ENCODE data around the gene C9orf153. TPM values are rescaled to one million over a fixed set of nuclear protein-coding genes. Genes with fewer than 3 reads are reported as not detected.

Gene C9orf153
- total and polyA plus RNA-seq, 2 of the 8 experiments (the other 6 are each of a cell fraction or from before 2014, with no cell fraction given): not detected

GRCh38 chr9:86256653-86257052 lies 2.8 kb downstream of the C9orf153 start:
- no peak overlapping the region for H3K23ac ChIP-seq (ENCODE audit: insufficient read length)
- no peaks in the 10 kb centered on the region for H3K36me3 ChIP-seq (ENCODE audit: control insufficient read depth in 2 of 4, insufficient read depth in 4 of 4, low read length in 3 of 4)
- H2BK120ac ChIP-seq (replicated peaks; ENCODE audit: low read depth, low read length): no peak overlapping the region
- no peak for FAIRE-seq
- H4K5ac ChIP-seq (ENCODE audit: insufficient read length, low read depth, low read length): no peak overlapping the region
- no peaks in the 10 kb centered on the region for H3K27me3 ChIP-seq (replicated peaks in 1 of 4; ENCODE audit: control insufficient read depth in 3 of 4, extremely low read depth in 1 of 4, insufficient read depth in 3 of 4, low read length in 3 of 4)
- H3K18ac ChIP-seq (ENCODE audit: extremely low read depth, low read length): no peak overlapping the region
- H2BK15ac ChIP-seq (ENCODE audit: low read length): no peak overlapping the region
- no peak overlapping the region for H4K91ac ChIP-seq (replicated peaks; ENCODE audit: insufficient read length, low read length)
- H3K27ac ChIP-seq (ENCODE audit: low read depth, low read length): no peak overlapping the region
- H2BK5ac ChIP-seq (ENCODE audit: low read depth, low read length): no peak overlapping the region
- no peak overlapping the region for H3K14ac ChIP-seq (ENCODE audit: insufficient read length)
- no peaks in the 10 kb centered on the region for H4K20me1 ChIP-seq (replicated peaks in 1 of 2; ENCODE audit: control insufficient read depth in 1 of 2, insufficient read depth in 2 of 2, low read length in 2 of 2)
- no peak overlapping the region for H3K4ac ChIP-seq (replicated peaks; ENCODE audit: insufficient read length, low read depth, low read length)
- H3K9ac ChIP-seq (replicated peaks in 1 of 4; ENCODE audit: extremely low read depth in 1 of 4, low read depth in 3 of 4, low read length in 3 of 4): no peak overlapping the region
- no peak overlapping the region for H2AFZ ChIP-seq (ENCODE audit: low read length)
- H3K4me1 ChIP-seq (replicated peaks in 1 of 4; ENCODE audit: control insufficient read depth in 3 of 4, insufficient read depth in 4 of 4, low read length in 3 of 4): no peaks in the 10 kb centered on the region
- no peak for TF ChIP-seq CHD2 (IDR thresholded peaks at IDR 0.05; ENCODE audit: low read length)
- H3K79me2 ChIP-seq (ENCODE audit: control insufficient read depth in 1 of 2, insufficient read depth in 2 of 2, low read length in 2 of 2): no peaks in the 10 kb centered on the region
- DNase-seq (ENCODE audit: low read depth in 1 of 2, low spot score in 2 of 2): no peak
- no peak overlapping the region for H2BK12ac ChIP-seq (ENCODE audit: low read depth, low read length)
- no peak overlapping the region for H2AK5ac ChIP-seq (ENCODE audit: low read depth, low read length)
- ChIA-PET POLR2A (ENCODE audit: partially characterized antibody) (no interaction called here), CTCF (ENCODE audit: partially characterized antibody) (interaction anchor here (0.6 to 3.7 kb wide), 7 partner anchors 10 to 210 kb away, joined by 3 to 17 read pairs (median 4); no protein-coding TSS in a partner anchor)
- H3K23me2 ChIP-seq (ENCODE audit: low read depth, low read length): no peaks in the 10 kb centered on the region
- peaks cover 6% of the 10 kb centered on the region in 2 experiments; a peak in 3 of 4 replicates for H3K9me3 ChIP-seq (ENCODE audit: insufficient read depth in 2 of 2, low read depth in 1 of 2, low read length in 1 of 2)
- no peak overlapping the region for H3K4me2 ChIP-seq (ENCODE audit: insufficient read depth in 1 of 2, low read depth in 2 of 2, low read length in 2 of 2)
- WGBS, 2 experiments (ENCODE audit: extremely low coverage in 1 of 2, insufficient coverage in 1 of 2, insufficient read length in 1 of 2, insufficient replicate concordance in 2 of 2, low coverage in 1 of 2, low lambda C conversion rate in 2 of 2, missing lambda C conversion rate in 1 of 2): 92% methylated on average over 3 of the region's 3 CpGs; no CpG with 5 or more reads in 1 of the 2 experiments
- H3K56ac ChIP-seq (replicated peaks; ENCODE audit: insufficient read length, low read depth, low read length): no peak overlapping the region
- no peak overlapping the region for H3K4me3 ChIP-seq (ENCODE audit: extremely low read depth in 1 of 4, insufficient read depth in 2 of 4, low read depth in 3 of 4, low read length in 4 of 4)
- H2BK20ac ChIP-seq (ENCODE audit: low read length): no peak overlapping the region
- H3K79me1 ChIP-seq (ENCODE audit: low read depth, low read length): no peaks in the 10 kb centered on the region
- H4K8ac ChIP-seq (ENCODE audit: extremely low read depth, insufficient read depth, low read length): no peak overlapping the region

Measured in H1 (cell line).